NCI-H526 treated with DMSO at 0.1 percent for 48 hours (cell line): Measurements from ENCODE around the gene PSMG4.

ENCODE experiments used
- DNase-seq: peaks from one replicate; lab custom pipeline; 2025; lab: John Stamatoyannopoulos, UW

PSMG4 gene

GRCh38 chr6:3290149-3290930 is 31.6 kb downstream of the PSMG4 start:
- DNase-seq, result no peak

- no peak for DNase-seq
Measured at GRCh38 chr6:3290931-3291211, 32.1 kb downstream of the PSMG4 start.

- DNase-seq, result no peak
Measured at GRCh38 chr6:3291346-3291745, 32.6 kb downstream of the PSMG4 start.

DNA sequence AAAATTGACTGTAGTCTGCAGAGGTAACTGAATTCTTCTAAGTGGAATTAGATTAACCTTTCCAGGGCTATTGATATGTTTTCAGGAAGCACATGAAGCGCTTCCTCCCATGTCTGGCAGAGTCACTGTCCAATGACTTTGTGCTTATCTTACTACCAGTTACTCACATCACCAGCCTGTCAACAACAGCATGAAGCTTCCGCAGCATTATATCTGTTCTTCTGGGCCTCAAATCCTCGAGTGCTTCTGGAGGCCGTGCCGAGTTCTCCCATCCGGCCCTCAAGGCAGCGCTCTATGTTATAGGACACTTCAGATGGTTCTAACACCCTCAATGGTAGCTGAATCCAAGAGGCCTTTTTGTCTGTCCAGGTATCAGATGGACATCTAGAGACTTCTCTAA is 33.2 kb downstream of the PSMG4 start:
- no peak for DNase-seq

GRCh38 chr6:3292431-3293197 is 33.9 kb downstream of the PSMG4 start:
- DNase-seq, result no peak

GRCh38 chr6:3293271-3294155 is 34.8 kb downstream of the PSMG4 start:
- DNase-seq, result no peak

GRCh38 chr6:3294396-3294795 is 35.6 kb downstream of the PSMG4 start:
- DNase-seq, result no peak

- peak; percentile 71 for DNase-seq
Measured at GRCh38 chr6:3294921-3295871, 36.4 kb downstream of the PSMG4 start.

- DNase-seq, result no peak
Measured at GRCh38 chr6:3296078-3296477, 37.3 kb downstream of the PSMG4 start.

- DNase-seq, result no peak
Measured at GRCh38 chr6:3296537-3296936, 37.8 kb downstream of the PSMG4 start.

GRCh38 chr6:3297006-3297405 is 38.3 kb downstream of the PSMG4 start:
- no peak for DNase-seq

DNA sequence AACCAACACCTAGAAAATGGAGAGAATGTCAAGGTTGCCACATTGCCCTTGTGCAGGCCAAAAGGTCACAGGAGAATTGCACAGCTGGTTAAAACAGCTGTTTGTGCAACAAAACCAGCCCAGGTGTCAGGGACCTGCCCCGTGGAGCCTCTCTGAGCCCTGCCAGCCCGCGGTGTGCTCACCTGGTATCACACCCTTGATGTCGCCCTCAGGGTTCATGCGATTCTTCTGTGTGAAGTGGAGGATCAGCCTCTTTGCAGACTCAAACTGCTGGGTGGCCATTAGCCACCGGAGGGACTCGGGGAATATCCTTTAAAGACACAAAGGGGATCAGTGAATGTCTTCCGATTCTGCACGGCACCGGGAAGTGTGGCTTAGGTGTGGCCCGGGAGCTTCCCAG is 39.2 kb downstream of the PSMG4 start:
- DNase-seq, result no peak

GRCh38 chr6:3299221-3299620 is 40.5 kb downstream of the PSMG4 start:
- no peak for DNase-seq

DNA sequence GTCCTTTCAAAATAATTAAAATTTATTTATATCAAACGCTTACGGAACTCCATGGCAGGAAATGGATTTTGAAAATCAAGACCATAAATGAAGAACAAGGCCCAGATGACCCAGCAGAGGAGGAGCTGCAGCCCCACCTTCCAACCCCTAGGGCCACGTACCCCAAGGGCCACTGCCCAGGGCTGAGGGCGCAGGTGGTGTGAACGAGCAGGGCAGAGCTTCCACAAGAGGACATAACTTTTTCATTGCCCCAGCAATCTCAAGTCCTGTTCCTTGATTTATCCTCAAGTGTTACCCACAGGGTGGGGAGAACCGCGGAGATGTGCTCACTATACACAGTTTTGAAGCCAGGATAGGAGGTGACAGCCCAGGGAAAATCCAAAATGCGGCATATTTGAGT is 42.8 kb downstream of the PSMG4 start:
- DNase-seq, result no peak

DNA sequence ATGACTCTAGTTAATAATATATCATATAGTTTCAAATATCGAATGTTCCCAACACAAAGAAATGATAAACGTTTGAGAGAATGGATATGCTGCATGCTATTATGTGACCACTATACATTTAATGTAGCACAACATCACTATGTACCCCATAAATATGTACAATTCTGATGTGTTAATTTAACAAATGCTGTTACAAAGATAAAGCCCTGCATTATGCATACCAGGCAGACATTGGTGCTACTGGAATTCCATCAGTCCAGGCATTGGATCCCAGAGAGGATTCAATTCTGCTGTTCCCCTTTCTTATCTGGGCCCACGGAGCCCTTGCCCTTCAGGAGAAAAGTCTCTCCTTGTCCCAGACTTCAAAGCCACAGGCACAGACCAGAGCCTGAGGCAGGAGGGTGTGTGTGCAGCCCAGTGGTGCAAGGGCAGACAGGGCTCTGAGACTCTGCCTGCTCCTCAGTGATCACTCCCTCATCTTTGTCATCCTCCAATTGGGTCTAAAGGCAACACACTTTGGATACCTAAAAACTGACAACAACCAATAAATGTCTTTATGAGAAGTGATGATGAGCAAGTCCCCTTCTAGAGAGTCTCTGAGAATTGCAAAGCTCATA is 45.2 kb downstream of the PSMG4 start:
- no peak for DNase-seq

GRCh38 chr6:3304500-3305215 is 45.9 kb downstream of the PSMG4 start:
- DNase-seq, result no peak

- DNase-seq, result no peak
Measured at GRCh38 chr6:3305216-3305565, 46.4 kb downstream of the PSMG4 start.

- no peak for DNase-seq
Measured at GRCh38 chr6:3305831-3306230, 47.1 kb downstream of the PSMG4 start.

DNA sequence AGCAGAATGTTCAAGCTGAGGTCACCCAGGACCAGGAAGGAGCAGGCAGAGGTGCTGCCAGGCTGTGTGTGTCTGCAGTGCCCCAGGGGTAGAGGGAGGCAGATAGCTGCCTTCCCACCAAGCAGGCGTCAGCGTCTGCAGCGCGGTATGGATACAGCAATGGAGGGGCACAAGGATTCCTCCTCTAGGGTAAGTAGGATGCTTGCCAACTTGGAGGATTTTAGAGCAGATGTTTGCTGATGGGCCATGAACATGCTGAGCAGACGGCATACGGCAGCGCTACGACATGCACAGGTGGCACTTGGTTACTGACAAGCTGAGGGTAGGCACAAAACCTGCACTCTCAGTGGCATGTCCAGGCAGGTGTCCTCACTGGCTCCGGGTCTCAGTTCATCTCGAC is 48.1 kb downstream of the PSMG4 start:
- no peak for DNase-seq

- DNase-seq, result no peak
Measured at GRCh38 chr6:3307436-3307835, 48.7 kb downstream of the PSMG4 start.

GRCh38 chr6:3308106-3308505 is 49.4 kb downstream of the PSMG4 start:
- no peak for DNase-seq
